Tibial nerve (tissue), 4 donors: ENCODE measurements around the gene PLCH2. TPM values are rescaled to one million over a fixed set of nuclear protein-coding genes. Genes with fewer than 3 reads are reported as not detected.

Experiments
- DNase-seq, 2 donors: peaks; one replicate each; pipeline ENCODE4 v3.0.0-alpha.2; 2019; ENCODE audit warnings: low spot score in 2 of 2
- H3K27ac ChIP-seq, 4 donors: fragments of 200-600 bp; sonication (generic) in 3 of 4; one replicate each; pipeline ENCODE4 v1.5.1; 2017 to 2019; ENCODE audit warnings: mild to moderate bottlenecking in 1 of 4
- H3K27me3 ChIP-seq, 2 donors: fragments of 200-600 bp; sonication (generic) in 1 of 2; one replicate each; pipeline versions ENCODE4 v1.5.1 to v1.6.0; 2017 to 2019
- H3K36me3 ChIP-seq, 3 donors: fragments of 200-600 bp; sonication (generic); one replicate each; pipeline ENCODE4 v1.5.1; 2018 to 2019
- H3K4me1 ChIP-seq, 4 donors: fragments of 200-600 bp; sonication (generic) in 3 of 4; one replicate each; pipeline ENCODE4 v1.5.1; 2017 to 2019
- H3K4me3 ChIP-seq, 4 donors: fragments of 200-600 bp; sonication (generic) in 3 of 4; one replicate each; pipeline ENCODE4 v1.5.1; 2017 to 2019; ENCODE audit warnings: mild to moderate bottlenecking in 1 of 4, moderate library complexity in 1 of 4
- H3K9me3 ChIP-seq, 4 donors: fragments of 200-600 bp; sonication (generic) in 3 of 4; one replicate each; pipeline ENCODE4 v1.5.1; 2017 to 2019
- EP300 ChIP-seq, 2 donors: sonication (generic); formaldehyde crosslinking; IDR thresholded peaks; one replicate each; pipeline ENCODE4 v1.6.1; 2017; ENCODE audit warnings: antibody characterized with exemption in 2 of 2, mild to moderate bottlenecking in 1 of 2
- POLR2A ChIP-seq, 2 donors: fragments of 450-650 bp; IDR thresholded peaks; one replicate each; pipeline ENCODE4 v1.6.1; 2017; ENCODE audit warnings: antibody characterized with exemption in 2 of 2, mild to moderate bottlenecking in 2 of 2, moderate library complexity in 2 of 2
- WGBS, 2 donors: methylation state at CpG; one replicate each; pipeline ENCODE4 v1.1.5; 2018; 5-methylcytosine and 5-hydroxymethylcytosine counted together
- total RNA-seq, 4 donors: library from RNA; depleted of rRNA; stranded (reverse); fragments of >200 nt; gene quantifications; one replicate each; pipeline ENCODE4 v1.1.0, GENCODE V29; 2016
- TF ChIP-seq, protein P1 (sequence below), 5 experiments: fragments of 200-600 bp in 3 of 5; fragments of 450-650 bp in 2 of 5; sonication (generic) in 3 of 5; IDR thresholded peaks; one replicate each; pipeline ENCODE4 v1.5.1; 2016 to 2019; ENCODE audit warnings: antibody characterized with exemption in 5 of 5, mild to moderate bottlenecking in 3 of 5, moderate library complexity in 2 of 5

Gene PLCH2
- total RNA-seq, 4 donors from 2014 or later: 0.21 to 0.59 (median 0.26) TPM

GRCh38 chr1:2535981-2536380, 59.9 kb downstream of the PLCH2 start:
- TF ChIP-seq POLR2A (IDR thresholded peaks at IDR 0.05) (no peak), EP300 (IDR thresholded peaks at IDR 0.05) (no peak)
- TF ChIP-seq, protein P1, sequence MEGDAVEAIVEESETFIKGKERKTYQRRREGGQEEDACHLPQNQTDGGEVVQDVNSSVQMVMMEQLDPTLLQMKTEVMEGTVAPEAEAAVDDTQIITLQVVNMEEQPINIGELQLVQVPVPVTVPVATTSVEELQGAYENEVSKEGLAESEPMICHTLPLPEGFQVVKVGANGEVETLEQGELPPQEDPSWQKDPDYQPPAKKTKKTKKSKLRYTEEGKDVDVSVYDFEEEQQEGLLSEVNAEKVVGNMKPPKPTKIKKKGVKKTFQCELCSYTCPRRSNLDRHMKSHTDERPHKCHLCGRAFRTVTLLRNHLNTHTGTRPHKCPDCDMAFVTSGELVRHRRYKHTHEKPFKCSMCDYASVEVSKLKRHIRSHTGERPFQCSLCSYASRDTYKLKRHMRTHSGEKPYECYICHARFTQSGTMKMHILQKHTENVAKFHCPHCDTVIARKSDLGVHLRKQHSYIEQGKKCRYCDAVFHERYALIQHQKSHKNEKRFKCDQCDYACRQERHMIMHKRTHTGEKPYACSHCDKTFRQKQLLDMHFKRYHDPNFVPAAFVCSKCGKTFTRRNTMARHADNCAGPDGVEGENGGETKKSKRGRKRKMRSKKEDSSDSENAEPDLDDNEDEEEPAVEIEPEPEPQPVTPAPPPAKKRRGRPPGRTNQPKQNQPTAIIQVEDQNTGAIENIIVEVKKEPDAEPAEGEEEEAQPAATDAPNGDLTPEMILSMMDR (IDR thresholded peaks at IDR 0.05): no peak
- no peaks in the 10 kb centered on the region for H3K9me3 ChIP-seq
- no peaks in the 10 kb centered on the region for H3K36me3 ChIP-seq
- H3K27ac ChIP-seq: no peak overlapping the region
- 80 to 82% methylated on average over 9 of the region's 9 CpGs for WGBS, 2 donors
- H3K4me3 ChIP-seq: no peak overlapping the region
- H3K4me1 ChIP-seq: peaks cover 0 to 26% (median 4%) of the 10 kb centered on the region in 4 donors
- DNase-seq: no peak
- H3K27me3 ChIP-seq: peaks cover 2 to 92% of the 10 kb centered on the region in 2 donors

- WGBS, 2 donors: 79 to 82% methylated on average over 8 to 9 of the region's 9 CpGs
- Histone ChIP-seq H3K27ac (no peak overlapping the region), H3K4me1 (peaks cover 0 to 21% (median 6%) of the 10 kb centered on the region in 4 donors), H3K9me3 (no peaks in the 10 kb centered on the region), H3K4me3 (no peak overlapping the region), H3K36me3 (no peaks in the 10 kb centered on the region), H3K27me3 (peaks cover 0 to 78% of the 10 kb centered on the region in 2 donors)
- TF ChIP-seq POLR2A (IDR thresholded peaks at IDR 0.05): no peak
- DNase-seq: no peak
These were observed 61.7 kb downstream of the PLCH2 start for GRCh38 chr1:2537784-2538115.

- peaks cover 0 to 19% (median 6%) of the 10 kb centered on the region in 4 donors for H3K4me1 ChIP-seq
- no peaks in the 10 kb centered on the region for H3K36me3 ChIP-seq
- no peak overlapping the region for H3K27ac ChIP-seq
- H3K4me3 ChIP-seq: no peak overlapping the region
- H3K27me3 ChIP-seq: peaks cover 0 to 72% of the 10 kb centered on the region in 2 donors
- no peaks in the 10 kb centered on the region for H3K9me3 ChIP-seq
- 86 to 91% methylated on average over 4 of the region's 4 CpGs for WGBS, 2 donors
- DNase-seq: no peak
- no peak for TF ChIP-seq POLR2A (IDR thresholded peaks at IDR 0.05)
- TF ChIP-seq, protein P1 (IDR thresholded peaks at IDR 0.05): no peak
- no peak for TF ChIP-seq EP300 (IDR thresholded peaks at IDR 0.05)
These were observed 62.3 kb downstream of the PLCH2 start for GRCh38 chr1:2538376-2538775.

GRCh38 chr1:2538872-2539271, 62.8 kb downstream of the PLCH2 start:
- Histone ChIP-seq H3K36me3 (no peaks in the 10 kb centered on the region), H3K4me3 (no peak overlapping the region), H3K27me3 (peaks cover 0 to 67% of the 10 kb centered on the region in 2 donors), H3K9me3 (no peaks in the 10 kb centered on the region), H3K4me1 (peaks cover 0 to 22% (median 6%) of the 10 kb centered on the region in 4 donors), H3K27ac (no peak overlapping the region)
- no peak for TF ChIP-seq EP300 (IDR thresholded peaks at IDR 0.05)
- TF ChIP-seq POLR2A (IDR thresholded peaks at IDR 0.05): no peak
- TF ChIP-seq, protein P1 (IDR thresholded peaks at IDR 0.05): no peak
- 95 to 100% methylated on average over 3 to 8 of the region's 8 CpGs for WGBS, 2 donors
- DNase-seq: no peak

DNA sequence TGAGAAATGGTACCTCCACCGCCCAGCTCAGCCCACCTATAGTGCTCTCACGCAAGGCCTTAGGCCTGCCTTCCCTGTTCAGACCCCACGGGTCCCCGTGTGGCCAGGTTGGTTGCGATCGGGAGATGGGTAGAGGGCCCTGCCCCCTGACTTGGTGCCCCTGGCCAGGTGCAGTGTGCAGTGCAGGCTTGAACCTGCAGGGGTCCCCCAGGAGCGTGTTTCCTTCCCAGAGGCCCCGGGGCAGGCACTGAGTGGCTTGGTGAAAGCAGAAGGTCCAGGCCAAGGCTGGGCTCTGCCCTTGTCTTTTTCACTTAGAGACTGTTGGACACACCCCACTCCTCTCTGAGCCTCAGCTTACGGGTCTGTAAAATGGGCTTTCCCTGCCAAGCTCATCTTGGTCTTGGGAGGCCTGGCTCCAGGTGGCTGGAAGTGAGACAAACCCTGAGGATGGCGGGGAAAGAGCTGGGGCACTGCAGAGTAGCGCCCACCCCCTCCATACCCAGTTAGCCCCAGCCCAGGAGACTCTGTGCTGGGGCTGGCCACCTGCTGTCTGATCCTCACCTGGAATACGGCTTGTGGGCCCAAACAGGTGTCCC, 63.3 kb downstream of the PLCH2 start:
- Histone ChIP-seq H3K4me1 (peaks cover 0 to 28% (median 10%) of the 10 kb centered on the region in 4 donors), H3K9me3 (no peaks in the 10 kb centered on the region), H3K27me3 (peaks cover 0 to 61% of the 10 kb centered on the region in 2 donors), H3K36me3 (no peaks in the 10 kb centered on the region), H3K4me3 (no peak overlapping the region), H3K27ac (no peak overlapping the region)
- TF ChIP-seq EP300 (IDR thresholded peaks at IDR 0.05) (no peak), POLR2A (IDR thresholded peaks at IDR 0.05) (no peak)
- TF ChIP-seq, protein P1 (IDR thresholded peaks at IDR 0.05): no peak
- no peak for DNase-seq
- 83 to 89% methylated on average over 6 of the region's 12 CpGs for WGBS, 2 donors
